Subcutaneous abdominal adipose tissue (tissue), 5 donors: ENCODE data around the gene RADX.

ENCODE experiments used
- H3K27ac ChIP-seq: one replicate; pipeline ENCODE4 v1.7.0; 2013; ENCODE audit warnings: low read depth, mild to moderate bottlenecking, inconsistent platforms, low read length, moderate library complexity
- H3K27me3 ChIP-seq, 5 donors: one replicate each; pipeline ENCODE4 v1.7.0; 2013; ENCODE audit warnings: low read length in 5 of 5, inconsistent platforms in 1 of 5; ENCODE audit not compliant: control insufficient read depth in 5 of 5, insufficient read depth in 4 of 5
- H3K36me3 ChIP-seq, 5 donors: one replicate each; pipeline ENCODE4 v1.7.0; 2013; ENCODE audit warnings: low read length in 5 of 5; ENCODE audit not compliant: control insufficient read depth in 5 of 5, insufficient read depth in 5 of 5
- H3K4me1 ChIP-seq, 5 donors: one replicate each; pipeline ENCODE4 v1.7.0; 2013; ENCODE audit warnings: low read length in 5 of 5, mild to moderate bottlenecking in 3 of 5, moderate library complexity in 1 of 5; ENCODE audit not compliant: control insufficient read depth in 5 of 5, insufficient read depth in 5 of 5
- H3K4me3 ChIP-seq, 5 donors: one replicate each; pipeline ENCODE4 v1.7.0; 2013; ENCODE audit warnings: low read length in 5 of 5, low read depth in 1 of 5
- H3K9ac ChIP-seq, 5 donors: one replicate each; pipeline ENCODE4 v1.7.0; 2013; ENCODE audit warnings: low read length in 5 of 5, mild to moderate bottlenecking in 4 of 5, moderate library complexity in 3 of 5
- H3K9me3 ChIP-seq, 5 donors: one replicate each; pipeline ENCODE4 v1.7.0; 2013; ENCODE audit warnings: low read length in 5 of 5; ENCODE audit not compliant: control insufficient read depth in 5 of 5
- donor health status: healthy.
- donor health status: healthy.
- donor health status: healthy.
- donor health status: healthy.
- donor health status: healthy.

The RADX gene

GRCh38 chrX:106611679-106612392, at the start of gene RADX:
Gene RADX (plus strand): TSS chrX:106611978. CDS start chrX:106612081, 103 bp downstream.
- H3K27ac ChIP-seq, result no peak within 1 kb of the TSS
- peak within 1 kb of the TSS in 3 of 5 donors; percentile 11 to 57 (median 54) for H3K9ac ChIP-seq

GRCh38 chrX:106564986-106565385, 46.8 kb upstream of the RADX start:
- Histone ChIP-seq H3K4me3 (no peak overlapping the region), H3K9ac (no peak overlapping the region), H3K27me3 (peaks cover 7 to 20% (median 13%) of the 10 kb centered on the region in 5 donors), H3K27ac (no peak overlapping the region), H3K36me3 (no peaks in the 10 kb centered on the region), H3K9me3 (no peaks in the 10 kb centered on the region), H3K4me1 (no peaks in the 10 kb centered on the region)

More at GRCh38 chrX:106611679-106612392, at the start of gene RADX:
- Histone ChIP-seq H3K27me3 (peaks cover 0 to 13% (median 9%) of the 10 kb centered on the region in 5 donors), H3K36me3 (no peaks in the 10 kb centered on the region), H3K4me1 (peaks cover 0 to 8% (median 6%) of the 10 kb centered on the region in 5 donors), H3K9me3 (no peaks in the 10 kb centered on the region), H3K4me3 (peak within 1 kb of the TSS; percentile 40 to 76 (median 65))

- no peaks in the 10 kb centered on the region for H3K36me3 ChIP-seq
- peaks cover 7 to 20% (median 13%) of the 10 kb centered on the region in 5 donors for H3K27me3 ChIP-seq
- H3K9me3 ChIP-seq, result no peaks in the 10 kb centered on the region
- no peak overlapping the region for H3K4me3 ChIP-seq
- no peak overlapping the region for H3K9ac ChIP-seq
- H3K4me1 ChIP-seq, result no peaks in the 10 kb centered on the region
- no peak overlapping the region for H3K27ac ChIP-seq
These were observed 45.4 kb upstream of the RADX start for GRCh38 chrX:106566362-106566761.

GRCh38 chrX:106581856-106582255, 29.9 kb upstream of the RADX start:
- peaks cover 3 to 10% (median 5%) of the 10 kb centered on the region in 5 donors for H3K9me3 ChIP-seq
- no peaks in the 10 kb centered on the region for H3K36me3 ChIP-seq
- H3K9ac ChIP-seq, result no peak overlapping the region
- no peaks in the 10 kb centered on the region for H3K4me1 ChIP-seq
- H3K4me3 ChIP-seq, result no peak overlapping the region
- no peak overlapping the region for H3K27ac ChIP-seq
- H3K27me3 ChIP-seq, result peaks cover 0 to 6% (median 3%) of the 10 kb centered on the region in 5 donors

GRCh38 chrX:106585478-106585877, 26.3 kb upstream of the RADX start:
- Histone ChIP-seq H3K4me3 (no peak overlapping the region), H3K9me3 (no peaks in the 10 kb centered on the region), H3K4me1 (no peaks in the 10 kb centered on the region), H3K27me3 (peaks cover 0 to 8% (median 3%) of the 10 kb centered on the region in 5 donors), H3K9ac (no peak overlapping the region), H3K27ac (no peak overlapping the region), H3K36me3 (no peaks in the 10 kb centered on the region)

GRCh38 chrX:106588801-106589200, 23.0 kb upstream of the RADX start:
- Histone ChIP-seq H3K9me3 (no peaks in the 10 kb centered on the region), H3K9ac (no peak overlapping the region), H3K27ac (no peak overlapping the region), H3K4me1 (no peaks in the 10 kb centered on the region), H3K4me3 (no peak overlapping the region), H3K27me3 (peaks cover 0 to 13% (median 0%) of the 10 kb centered on the region in 5 donors), H3K36me3 (no peaks in the 10 kb centered on the region)

GRCh38 chrX:106599411-106599810, 12.4 kb upstream of the RADX start:
- Histone ChIP-seq H3K4me1 (no peaks in the 10 kb centered on the region), H3K4me3 (no peak overlapping the region), H3K9ac (no peak overlapping the region), H3K9me3 (peaks cover 0 to 1% (median 0%) of the 10 kb centered on the region in 5 donors), H3K36me3 (no peaks in the 10 kb centered on the region), H3K27ac (no peak overlapping the region), H3K27me3 (peaks cover 0 to 8% (median 0%) of the 10 kb centered on the region in 5 donors)

GRCh38 chrX:106606571-106606970, 5.2 kb upstream of the RADX start:
- Histone ChIP-seq H3K27ac (no peak overlapping the region), H3K27me3 (peaks cover 0 to 4% (median 3%) of the 10 kb centered on the region in 5 donors), H3K4me3 (no peak overlapping the region), H3K36me3 (no peaks in the 10 kb centered on the region), H3K4me1 (peaks cover 0 to 4% (median 0%) of the 10 kb centered on the region in 5 donors), H3K9ac (no peak overlapping the region), H3K9me3 (peaks cover 0 to 3% (median 0%) of the 10 kb centered on the region in 5 donors)

GRCh38 chrX:106608016-106608415, 3.8 kb upstream of the RADX start:
- peaks cover 0 to 8% (median 6%) of the 10 kb centered on the region in 5 donors for H3K4me1 ChIP-seq
- H3K27me3 ChIP-seq, result peaks cover 0 to 9% (median 6%) of the 10 kb centered on the region in 5 donors
- H3K36me3 ChIP-seq, result no peaks in the 10 kb centered on the region
- H3K9me3 ChIP-seq, result peaks cover 0 to 3% (median 0%) of the 10 kb centered on the region in 5 donors
- H3K27ac ChIP-seq, result no peak overlapping the region
- no peak overlapping the region for H3K9ac ChIP-seq
- H3K4me3 ChIP-seq, result no peak overlapping the region

GRCh38 chrX:106611317-106611678, 480 bp upstream of the RADX start:
- Histone ChIP-seq H3K27ac (no peak overlapping the region), H3K4me3 (peak overlapping the region; percentile 40 to 76 (median 60)), H3K4me1 (peaks cover 0 to 8% (median 6%) of the 10 kb centered on the region in 5 donors), H3K9ac (no peak overlapping the region), H3K9me3 (no peaks in the 10 kb centered on the region), H3K27me3 (peaks cover 0 to 13% (median 9%) of the 10 kb centered on the region in 5 donors), H3K36me3 (no peaks in the 10 kb centered on the region)
